MM.1S (cell line): ENCODE data around the gene ANK2.

Experiments used
- DNase-seq: peaks from one replicate; pipeline ENCODE4 v3.0.0-alpha.2; 2015
- H2AFZ ChIP-seq: fragments of 300-600 bp; sonication (generic); 2 replicates; pipeline ENCODE4 v1.6.0; 2016; ENCODE audit warnings: antibody characterized with exemption, low read length
- H3F3A ChIP-seq: fragments of 300-600 bp; sonication (generic); 2 replicates; pipeline ENCODE4 v1.6.1; 2016; ENCODE audit warnings: mild to moderate bottlenecking, antibody characterized with exemption, low read length, moderate library complexity, mixed read lengths; ENCODE audit not compliant: insufficient read depth
- H3K27ac ChIP-seq: fragments of 300-600 bp; sonication (generic); 2 replicates; pipeline ENCODE4 v1.5.1; 2016; ENCODE audit warnings: mild to moderate bottlenecking, low read length
- H3K27me3 ChIP-seq: fragments of 300-600 bp; sonication (generic); replicated peaks from 2 replicates; pipeline ENCODE4 v1.6.0; 2016; ENCODE audit warnings: low read length; ENCODE audit not compliant: insufficient read depth
- H3K36me3 ChIP-seq: fragments of 300-600 bp; sonication (generic); replicated peaks from 2 replicates; pipeline ENCODE4 v1.6.1; 2016; ENCODE audit warnings: mild to moderate bottlenecking, low read length, mixed read lengths; ENCODE audit not compliant: insufficient read depth
- H3K4me1 ChIP-seq: fragments of 300-600 bp; sonication (generic); 2 replicates; pipeline ENCODE4 v1.6.1; 2016; ENCODE audit warnings: low read length, mixed read lengths
- H3K4me2 ChIP-seq: fragments of 300-600 bp; sonication (generic); 2 replicates; pipeline ENCODE4 v1.6.0; 2016; ENCODE audit warnings: low read depth, low read length
- H3K4me3 ChIP-seq: fragments of 300-600 bp; sonication (generic); 2 replicates; pipeline ENCODE4 v1.5.1; 2016; ENCODE audit warnings: low read length, mixed read lengths
- H3K79me2 ChIP-seq: fragments of 300-600 bp; sonication (generic); 2 replicates; pipeline ENCODE4 v1.6.1; 2016; ENCODE audit warnings: mixed run types, low read length, mixed read lengths
- H3K9ac ChIP-seq: fragments of 300-600 bp; sonication (generic); 2 replicates; pipeline ENCODE4 v1.6.1; 2016; ENCODE audit warnings: low read length, mixed read lengths
- H3K9me2 ChIP-seq: fragments of 300-600 bp; sonication (generic); replicated peaks from 2 replicates; pipeline ENCODE4 v1.6.1; 2016; ENCODE audit warnings: mild to moderate bottlenecking, low read length, mixed read lengths; ENCODE audit not compliant: insufficient read depth
- H3K9me3 ChIP-seq: fragments of 300-600 bp; sonication (generic); replicated peaks from 2 replicates; pipeline ENCODE4 v1.6.1; 2016; ENCODE audit warnings: mild to moderate bottlenecking, low read length, mixed read lengths; ENCODE audit not compliant: insufficient read depth
- H4K20me1 ChIP-seq: fragments of 300-600 bp; sonication (generic); 2 replicates; pipeline ENCODE4 v1.6.1; 2016; ENCODE audit warnings: mild to moderate bottlenecking, low read length, moderate library complexity, mixed read lengths; ENCODE audit not compliant: insufficient read depth
- EZH2 ChIP-seq: fragments of 300-600 bp; sonication (generic); optimal IDR thresholded peaks from 2 replicates; pipeline ENCODE3; 2017; ENCODE audit warnings: low read depth, mild to moderate bottlenecking, antibody characterized with exemption, low read length, mixed read lengths
- EZH2phosphoT487 ChIP-seq: fragments of 300-600 bp; sonication (generic); IDR thresholded peaks from 2 replicates; pipeline ENCODE4 v1.6.1; 2018; ENCODE audit warnings: antibody characterized with exemption, low read length
- TF ChIP-seq, protein P1 (sequence below): fragments of 300-600 bp; sonication (generic); IDR thresholded peaks from 2 replicates; pipeline ENCODE4 v1.5.1; 2016; ENCODE audit warnings: antibody characterized with exemption, low read length, mixed read lengths

The ANK2 gene

DNA sequence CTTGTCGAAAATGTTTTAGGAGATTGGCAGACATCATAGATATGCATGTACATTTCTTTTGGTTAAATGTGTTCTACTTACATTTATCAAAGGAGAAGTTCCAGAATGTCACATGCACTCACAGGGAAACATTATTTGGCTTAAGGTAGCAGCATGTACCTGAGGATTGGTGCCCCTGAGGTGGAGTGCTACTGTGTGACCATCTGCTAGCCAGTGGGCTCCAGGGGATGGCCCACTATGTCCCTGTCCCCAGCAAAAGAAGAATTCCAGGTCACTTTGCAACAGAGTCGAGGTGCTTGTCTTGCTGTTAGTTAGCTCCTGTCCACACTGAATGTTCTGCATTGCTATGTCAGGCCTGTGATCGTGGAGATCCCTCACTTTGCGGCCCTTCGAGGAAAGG is 283.2 kb downstream of the ANK2 start:
- DNase-seq = no peak
- Histone ChIP-seq H3K9ac (no peak overlapping the region), H3K27ac (no peak overlapping the region), H3K9me2 (no peaks in the 10 kb centered on the region), H3K79me2 (no peaks in the 10 kb centered on the region), H3K4me1 (no peaks in the 10 kb centered on the region), H3K9me3 (no peaks in the 10 kb centered on the region), H3K27me3 (no peaks in the 10 kb centered on the region), H4K20me1 (no peaks in the 10 kb centered on the region), H3K4me2 (no peak overlapping the region), H3K4me3 (no peak overlapping the region), H3K36me3 (no peaks in the 10 kb centered on the region), H2AFZ (no peak overlapping the region), H3F3A (no peaks in the 10 kb centered on the region)
- no peak for TF ChIP-seq EZH2
- TF ChIP-seq, protein P1, sequence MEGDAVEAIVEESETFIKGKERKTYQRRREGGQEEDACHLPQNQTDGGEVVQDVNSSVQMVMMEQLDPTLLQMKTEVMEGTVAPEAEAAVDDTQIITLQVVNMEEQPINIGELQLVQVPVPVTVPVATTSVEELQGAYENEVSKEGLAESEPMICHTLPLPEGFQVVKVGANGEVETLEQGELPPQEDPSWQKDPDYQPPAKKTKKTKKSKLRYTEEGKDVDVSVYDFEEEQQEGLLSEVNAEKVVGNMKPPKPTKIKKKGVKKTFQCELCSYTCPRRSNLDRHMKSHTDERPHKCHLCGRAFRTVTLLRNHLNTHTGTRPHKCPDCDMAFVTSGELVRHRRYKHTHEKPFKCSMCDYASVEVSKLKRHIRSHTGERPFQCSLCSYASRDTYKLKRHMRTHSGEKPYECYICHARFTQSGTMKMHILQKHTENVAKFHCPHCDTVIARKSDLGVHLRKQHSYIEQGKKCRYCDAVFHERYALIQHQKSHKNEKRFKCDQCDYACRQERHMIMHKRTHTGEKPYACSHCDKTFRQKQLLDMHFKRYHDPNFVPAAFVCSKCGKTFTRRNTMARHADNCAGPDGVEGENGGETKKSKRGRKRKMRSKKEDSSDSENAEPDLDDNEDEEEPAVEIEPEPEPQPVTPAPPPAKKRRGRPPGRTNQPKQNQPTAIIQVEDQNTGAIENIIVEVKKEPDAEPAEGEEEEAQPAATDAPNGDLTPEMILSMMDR = no peak
- no peak for TF ChIP-seq EZH2phosphoT487

GRCh38 chr4:113335746-113336145 is 286.3 kb downstream of the ANK2 start:
- Histone ChIP-seq H3K27me3 (no peaks in the 10 kb centered on the region), H3K9ac (no peak overlapping the region), H3K79me2 (no peaks in the 10 kb centered on the region), H4K20me1 (no peaks in the 10 kb centered on the region), H3F3A (no peaks in the 10 kb centered on the region), H2AFZ (no peak overlapping the region), H3K9me2 (no peaks in the 10 kb centered on the region), H3K9me3 (no peaks in the 10 kb centered on the region), H3K4me2 (no peak overlapping the region), H3K27ac (no peak overlapping the region), H3K4me1 (no peaks in the 10 kb centered on the region), H3K36me3 (no peaks in the 10 kb centered on the region), H3K4me3 (no peak overlapping the region)
- no peak for DNase-seq
- TF ChIP-seq EZH2phosphoT487 (no peak), EZH2 (no peak)
- TF ChIP-seq, protein P1 = no peak

GRCh38 chr4:113336556-113336955 is 287.1 kb downstream of the ANK2 start:
- Histone ChIP-seq H3K9me2 (no peaks in the 10 kb centered on the region), H3K9me3 (no peaks in the 10 kb centered on the region), H3K36me3 (no peaks in the 10 kb centered on the region), H4K20me1 (no peaks in the 10 kb centered on the region), H3K4me1 (no peaks in the 10 kb centered on the region), H3K27me3 (no peaks in the 10 kb centered on the region), H3K4me2 (no peak overlapping the region), H3K27ac (no peak overlapping the region), H2AFZ (no peak overlapping the region), H3F3A (no peaks in the 10 kb centered on the region), H3K79me2 (no peaks in the 10 kb centered on the region), H3K4me3 (no peak overlapping the region), H3K9ac (no peak overlapping the region)
- TF ChIP-seq EZH2 (no peak), EZH2phosphoT487 (no peak)
- TF ChIP-seq, protein P1 = no peak
- no peak for DNase-seq

DNA sequence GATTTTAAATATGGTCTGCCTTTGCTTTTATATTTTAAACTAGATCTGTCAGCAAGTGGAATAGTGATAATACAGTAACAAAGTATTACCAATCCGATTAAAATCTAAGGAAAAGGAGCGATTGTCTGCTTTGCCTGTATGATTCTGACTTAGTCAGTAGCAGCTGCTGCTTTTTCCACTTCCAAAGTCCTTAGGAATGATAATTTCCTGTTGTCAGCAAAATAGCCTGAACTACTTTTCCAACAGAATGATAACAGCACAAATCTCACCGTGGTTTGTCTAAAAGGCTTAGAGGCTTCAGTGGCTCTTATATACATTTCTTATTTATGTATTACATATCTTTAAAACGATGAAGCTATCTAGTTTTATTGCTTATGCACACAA is 290.0 kb downstream of the ANK2 start:
- Histone ChIP-seq H2AFZ (no peak overlapping the region), H3K4me3 (no peak overlapping the region), H3K4me1 (no peaks in the 10 kb centered on the region), H3K9ac (no peak overlapping the region), H3K27ac (no peak overlapping the region), H3K79me2 (no peaks in the 10 kb centered on the region), H3K27me3 (no peaks in the 10 kb centered on the region), H4K20me1 (no peaks in the 10 kb centered on the region), H3F3A (no peaks in the 10 kb centered on the region), H3K36me3 (no peaks in the 10 kb centered on the region), H3K9me3 (no peaks in the 10 kb centered on the region), H3K9me2 (no peaks in the 10 kb centered on the region), H3K4me2 (no peak overlapping the region)
- DNase-seq = no peak
- TF ChIP-seq, protein P1 = no peak
- TF ChIP-seq EZH2 = no peak
- no peak for TF ChIP-seq EZH2phosphoT487
